Right lobe of liver (tissue), 4 donors: ENCODE results near the gene PDE10A.

Experiments
- CTCF ChIP-seq, 4 donors: fragments of 200-600 bp in 3 of 4; fragments of 450-650 bp in 1 of 4; IDR thresholded peaks; one replicate each; pipeline versions ENCODE4 v1.5.1 to v1.8.0; 2016 to 2022; ENCODE audit warnings: antibody characterized with exemption in 4 of 4, mild to moderate bottlenecking in 2 of 4
- POLR2A ChIP-seq: fragments of 450-650 bp; IDR thresholded peaks from one replicate; pipeline ENCODE4 v1.6.1; 2017; ENCODE audit warnings: antibody characterized with exemption, mild to moderate bottlenecking
- donor health status: DM: no; HTN: no; CAD: no.
- donor health status: DM: no; HTN: no; CAD: no.
- donor health status: DM: no; HTN: yes; CAD: no.

DNA sequence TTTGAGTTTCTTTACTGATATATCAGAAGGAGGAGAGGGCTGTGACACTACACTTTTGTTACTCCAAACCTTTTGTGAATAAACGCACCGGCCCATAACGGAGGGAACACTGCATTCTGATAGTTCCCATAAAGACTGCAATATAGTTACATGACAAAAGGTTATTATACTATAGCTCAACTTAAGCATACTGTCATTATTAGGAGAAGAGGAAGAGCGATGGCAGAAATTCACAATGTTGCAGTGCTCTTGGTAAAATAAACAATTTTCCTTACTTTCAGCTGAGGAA, 2.3 kb upstream of the PDE10A start:
- TF ChIP-seq CTCF (IDR thresholded peaks at IDR 0.05): no peak
- no peak for TF ChIP-seq POLR2A
